NCI-H1105 (cell line): ENCODE measurements around the gene IKZF3.
"Not testable (repeated sequence)": the region's sequence is repeated elsewhere in the genome, so short reads cannot be mapped to it uniquely, and the experiment has no call there.

Experiments
- DNase-seq: peaks from one replicate; lab custom pipeline; 2025; lab: John Stamatoyannopoulos, UW

IKZF3 gene

DNA sequence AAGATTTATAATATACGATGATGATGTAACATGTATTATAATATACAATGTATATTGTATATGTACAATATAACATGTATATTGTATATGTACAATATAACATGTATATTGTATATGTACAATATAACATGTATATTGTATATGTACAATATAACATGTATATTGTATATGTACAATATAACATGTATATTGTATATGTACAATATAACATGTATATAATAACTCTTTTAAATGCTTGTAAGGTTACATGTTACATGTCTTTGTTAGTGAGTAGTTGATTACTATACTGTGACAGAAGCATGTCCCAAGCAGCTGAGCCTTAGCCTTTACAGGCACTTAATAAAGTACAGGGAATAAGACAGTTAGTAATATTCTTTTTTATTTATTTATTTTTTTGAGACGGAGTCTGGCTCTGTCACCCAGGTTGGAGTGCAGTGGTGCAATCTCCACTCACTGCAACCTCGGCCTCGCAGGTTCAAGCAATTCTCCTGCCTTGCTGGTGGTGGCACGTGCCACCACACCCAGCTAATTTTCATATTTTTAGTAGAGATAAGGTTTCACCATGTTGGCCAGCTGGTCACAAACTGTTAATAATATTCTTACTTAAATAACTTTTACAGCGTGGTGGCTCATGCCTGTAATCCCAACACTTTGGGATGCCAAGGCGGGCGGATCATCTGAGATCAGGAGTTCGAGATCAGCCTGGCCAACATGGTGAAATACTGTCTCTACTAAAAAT is 8.0 kb downstream of the IKZF3 start:
- DNase-seq = not testable (repeated sequence)

DNA sequence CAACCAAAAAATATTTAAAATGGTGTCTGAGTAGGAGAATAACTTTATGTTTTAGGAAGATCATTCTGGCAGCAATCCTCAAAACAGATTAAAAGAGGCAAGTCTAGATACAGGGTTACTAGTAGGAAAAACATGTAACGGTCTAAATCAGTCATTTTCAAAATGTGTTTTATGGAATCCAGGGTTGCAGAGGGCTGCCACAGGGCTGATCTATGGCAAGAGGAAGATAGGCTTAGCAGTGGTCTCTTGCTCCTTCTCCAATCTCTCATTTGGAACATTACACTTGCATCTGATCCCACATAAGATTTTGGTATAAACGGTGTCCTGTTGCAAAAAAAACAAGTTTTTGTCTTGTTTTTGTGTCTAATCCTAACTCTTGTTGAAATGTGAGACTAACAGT is 9.2 kb downstream of the IKZF3 start:
- no peak for DNase-seq

- DNase-seq = no peak
Observed at GRCh38 chr17:39852239-39852638, 11.9 kb downstream of the IKZF3 start.

DNA sequence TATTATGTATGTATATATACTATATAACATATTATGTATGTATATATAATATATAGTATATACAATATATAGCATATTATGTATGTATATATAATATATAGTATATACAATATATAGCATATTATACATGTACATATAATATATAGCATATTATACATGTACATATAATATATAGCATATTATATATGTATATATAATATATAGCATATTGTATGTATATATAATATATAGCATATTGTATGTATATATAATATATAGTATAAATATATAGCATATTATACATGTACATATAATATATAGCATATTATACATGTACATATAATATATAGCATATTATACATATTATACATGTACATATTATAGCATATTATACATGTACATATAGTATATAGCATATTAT is 13.9 kb downstream of the IKZF3 start:
- DNase-seq = not testable (repeated sequence)

GRCh38 chr17:39848600-39848999 is 15.5 kb downstream of the IKZF3 start:
- DNase-seq = no peak

DNA sequence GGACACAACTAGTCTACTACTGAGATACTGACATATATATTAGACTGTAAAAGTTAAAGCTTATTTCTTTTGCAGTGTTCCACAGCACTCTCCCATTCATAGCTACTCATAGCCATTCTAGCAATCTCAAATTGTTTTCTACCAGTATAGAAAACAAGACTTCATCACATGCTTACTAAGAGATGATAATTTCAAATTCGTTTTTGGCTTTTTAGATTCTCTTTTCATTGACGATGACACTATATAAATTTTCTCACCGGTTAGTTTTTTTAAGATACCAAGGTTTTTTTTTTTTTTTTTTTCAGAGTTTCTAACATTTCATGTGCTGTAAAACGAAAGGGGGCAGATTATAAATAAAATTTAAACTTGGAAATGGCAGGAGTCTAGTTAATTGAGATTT is 17.9 kb downstream of the IKZF3 start:
- no peak for DNase-seq

- DNase-seq = peak; percentile 48
Observed at GRCh38 chr17:39845052-39845846, 18.9 kb downstream of the IKZF3 start.

DNA sequence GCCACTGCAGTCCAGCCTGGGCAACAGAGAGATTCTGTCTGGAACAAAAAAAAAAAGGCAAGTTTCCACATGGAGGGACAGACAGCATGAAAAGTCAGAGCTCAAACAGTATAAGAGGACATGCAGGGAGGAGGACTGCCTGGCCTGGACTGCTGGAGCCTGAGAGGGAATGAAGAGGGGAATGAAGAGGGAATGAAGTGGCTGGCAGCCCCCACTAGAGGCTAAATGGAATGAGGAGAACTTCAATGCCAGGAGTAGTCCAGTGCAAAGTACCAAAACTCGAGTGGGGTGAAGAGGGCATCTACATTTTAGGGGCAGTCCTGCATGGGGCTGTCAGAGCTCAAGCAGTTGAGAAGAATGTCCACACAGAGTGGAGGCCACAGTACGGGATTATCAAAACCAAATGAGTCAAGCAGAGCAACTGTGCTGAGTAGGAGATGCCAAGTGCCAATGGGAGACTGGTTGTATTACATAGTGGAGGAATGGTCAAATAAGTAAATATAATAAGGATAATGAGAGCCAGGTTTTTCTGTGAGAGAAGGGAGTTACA is 22.9 kb downstream of the IKZF3 start:
- DNase-seq = no peak

GRCh38 chr17:39838784-39839183 is 25.3 kb downstream of the IKZF3 start:
- no peak for DNase-seq

- no peak for DNase-seq
Observed at GRCh38 chr17:39838057-39838456, 26.1 kb downstream of the IKZF3 start.

GRCh38 chr17:39836117-39836516 is 28.0 kb downstream of the IKZF3 start:
- DNase-seq = no peak

GRCh38 chr17:39835038-39835786 is 28.9 kb downstream of the IKZF3 start:
- DNase-seq = no peak

DNA sequence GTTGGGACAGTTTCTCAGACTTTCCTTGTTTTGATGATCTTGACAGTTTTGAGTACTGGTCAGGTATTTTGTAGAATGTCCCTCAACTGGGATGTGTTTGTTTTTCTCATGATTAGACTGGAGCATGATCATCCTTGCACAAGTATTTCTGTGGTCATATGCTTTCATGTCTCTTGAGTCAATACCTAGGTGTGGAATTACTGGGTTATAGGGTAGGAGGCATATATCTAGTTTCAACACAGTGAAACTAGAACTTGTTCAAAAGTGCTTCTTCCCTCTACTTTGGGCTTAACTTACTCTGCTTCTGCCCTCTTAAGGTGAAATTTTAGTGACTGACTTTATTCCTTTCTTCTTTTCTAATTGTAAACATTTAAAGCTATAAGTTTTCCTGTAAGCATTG is 30.1 kb downstream of the IKZF3 start:
- no peak for DNase-seq

GRCh38 chr17:39831588-39831987 is 32.5 kb downstream of the IKZF3 start:
- DNase-seq = no peak

- no peak for DNase-seq
Observed at GRCh38 chr17:39828443-39828842, 35.7 kb downstream of the IKZF3 start.

- DNase-seq = no peak
Observed at GRCh38 chr17:39826334-39826733, 37.8 kb downstream of the IKZF3 start.

GRCh38 chr17:39823407-39824054 is 40.6 kb downstream of the IKZF3 start:
- no peak for DNase-seq

- DNase-seq = no peak
Observed at GRCh38 chr17:39822051-39822451, 42.1 kb downstream of the IKZF3 start.

DNA sequence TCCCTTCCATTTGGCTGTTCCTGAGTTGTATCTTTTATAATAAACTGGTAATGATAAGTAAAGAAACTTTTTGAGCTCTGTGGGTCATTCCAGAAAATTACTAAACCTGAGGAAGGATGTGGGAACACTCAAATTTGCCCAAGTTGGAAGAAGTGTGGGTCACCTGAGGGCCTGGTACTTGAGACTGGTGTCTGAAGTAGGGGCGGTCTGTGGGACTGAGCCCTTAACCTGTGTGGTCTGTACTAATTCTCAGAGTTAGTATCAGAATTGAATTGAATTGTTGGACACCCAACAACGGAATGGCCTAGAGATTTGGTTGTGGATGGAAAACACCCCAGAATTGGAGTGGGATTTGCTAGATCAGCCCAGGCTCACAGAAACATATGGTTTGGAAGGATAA is 43.1 kb downstream of the IKZF3 start:
- no peak for DNase-seq

GRCh38 chr17:39820541-39820940 is 43.6 kb downstream of the IKZF3 start:
- DNase-seq = no peak

DNA sequence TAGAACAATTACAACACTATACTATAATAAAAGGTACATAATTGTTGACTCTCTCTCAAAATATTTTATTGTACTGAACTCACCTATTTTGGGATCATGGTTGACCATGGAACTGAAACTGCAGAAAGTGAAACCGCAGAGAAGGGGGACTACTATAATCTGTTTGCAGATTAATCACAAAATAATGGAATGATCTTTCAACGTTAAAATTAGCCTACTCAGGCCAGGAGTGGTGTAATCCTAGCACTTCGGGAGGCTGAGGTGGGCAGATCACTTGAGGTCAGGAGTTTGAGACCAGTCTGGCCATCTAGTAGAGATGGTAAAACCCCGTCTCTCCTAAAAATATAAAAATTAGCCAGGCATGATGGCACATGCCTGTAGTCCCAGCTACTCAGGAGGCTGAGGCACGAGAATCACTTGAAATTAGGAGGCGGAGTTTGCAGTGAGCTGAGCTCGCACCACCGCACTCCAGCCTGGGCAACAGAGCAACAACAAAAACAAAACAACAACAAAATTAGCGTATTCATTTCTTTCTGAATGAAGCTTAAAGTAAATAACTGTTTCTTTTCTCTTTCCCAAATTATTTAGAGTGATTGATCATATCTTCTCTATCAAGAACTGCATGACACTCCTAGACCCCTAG is 45.6 kb downstream of the IKZF3 start:
- DNase-seq = no peak
